ENCODE data around the gene GBA2.

- TF ChIP-seq CTCF (IDR thresholded peaks at IDR 0.05; ENCODE audit: extremely low read depth in 1 of 2, insufficient read depth in 1 of 2, low read depth in 1 of 2, low read length in 2 of 2): no peak
- no peak for TF ChIP-seq POLR2A (IDR thresholded peaks at IDR 0.05; ENCODE audit: low read depth, low read length)
- no peak for TF ChIP-seq EZH2 (IDR thresholded peaks at IDR 0.05; ENCODE audit: borderline replicate concordance, low read depth, low read length, severe bottlenecking)
- TF ChIP-seq POLR2AphosphoS5 (IDR thresholded peaks at IDR 0.05; ENCODE audit: insufficient read depth, low read depth, low read length): no peak
These were observed 5.0 kb downstream of the GBA2 start for GRCh38 chr9:35743880-35744518.
